Measurements from ENCODE around the gene ANKRA2. TPM values are rescaled to one million over a fixed set of nuclear protein-coding genes. Genes with fewer than 3 reads are reported as not detected.

ANKRA2 gene
- total and polyA plus RNA-seq, 2 of the 4 experiments (the other 2 are of a cell fraction), result 10.8 to 12.5 TPM

DNA sequence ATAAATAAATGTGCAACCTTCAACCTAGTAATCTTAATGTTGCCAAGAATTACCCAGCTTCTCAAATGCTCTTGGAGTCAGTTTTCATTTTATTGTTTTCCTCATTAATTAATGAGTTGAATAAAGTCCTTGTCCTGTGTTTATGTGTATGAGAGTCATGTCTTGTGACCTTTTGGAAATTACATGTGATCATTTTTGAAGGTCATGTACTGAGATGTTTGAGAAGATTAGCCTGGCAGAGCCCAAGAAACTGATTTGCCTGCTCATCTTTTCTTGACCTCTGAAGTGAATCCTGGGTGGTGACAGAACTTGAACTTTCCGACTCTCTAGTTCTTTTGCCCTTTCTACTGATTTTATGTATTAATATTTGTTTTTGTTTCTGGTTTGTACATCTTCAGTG, 15.4 kb downstream of the ANKRA2 start:
- Histone ChIP-seq H3K9me1 (ENCODE audit: insufficient read depth, low read length) (0 out of 2 replicates have a peak, but pooled peaks cover 2% of the 10 kb centered on the region), H3K4ac (ENCODE audit: low read depth, low read length) (no peak overlapping the region), H3K27me3 (ENCODE audit: control insufficient read depth, insufficient read depth, low read length) (no peaks in the 10 kb centered on the region), H2AK5ac (ENCODE audit: low read depth, low read length) (no peak overlapping the region), H3K56ac (ENCODE audit: extremely low read depth, insufficient read depth, low read length) (no peak overlapping the region), H3K14ac (replicated peaks; ENCODE audit: low read depth, low read length) (no peak overlapping the region), H4K91ac (ENCODE audit: insufficient read depth, low read depth, low read length) (no peak overlapping the region), H3K4me2 (ENCODE audit: low read depth, low read length) (no peak overlapping the region), H2AFZ (replicated peaks; ENCODE audit: low read length, poor library complexity) (no peak overlapping the region), H2BK5ac (ENCODE audit: low read depth, low read length, poor library complexity, severe bottlenecking) (no peak overlapping the region), H4K8ac (ENCODE audit: low read depth in 2 of 2, low read length in 2 of 2) (no peak overlapping the region), H2BK20ac (ENCODE audit: low read depth, low read length) (no peak overlapping the region), H3K23ac (ENCODE audit: low read depth, low read length) (no peak overlapping the region), H3K27ac (ENCODE audit: insufficient read depth, low read length) (no peak overlapping the region), H3K36me3 (ENCODE audit: control insufficient read depth, insufficient read depth, low read length) (peaks cover 13% of the 10 kb centered on the region), H4K20me1 (ENCODE audit: insufficient read depth, low read length) (no peaks in the 10 kb centered on the region), H3K4me3 (ENCODE audit: insufficient read depth, low read depth, low read length) (no peak overlapping the region), H2AK9ac (replicated peaks; ENCODE audit: low read depth, low read length, poor library complexity) (no peak overlapping the region), H2BK15ac (ENCODE audit: low read depth, low read length) (no peak overlapping the region), H4K5ac (ENCODE audit: low read depth, low read length) (no peak overlapping the region), H3K9me3 (ENCODE audit: control insufficient read depth, insufficient read depth, low read length) (no peaks in the 10 kb centered on the region), H3K79me1 (ENCODE audit: low read depth in 1 of 2, low read length in 2 of 2) (no peaks in the 10 kb centered on the region), H3K9ac (ENCODE audit: low read depth, low read length) (no peak overlapping the region), H3K4me1 (ENCODE audit: control insufficient read depth, insufficient read depth, low read length) (peaks cover 3% of the 10 kb centered on the region), H2BK120ac (ENCODE audit: low read depth, low read length) (no peak overlapping the region), H3K18ac (ENCODE audit: low read depth, low read length) (no peak overlapping the region)
- BruUV-seq (replicated peaks), result no TSS peak
- in situ Hi-C loops (cut with MboI; ENCODE audit: low sequenced_read_pairs) (no loop called here), dilution Hi-C loops (cut with HindIII; ENCODE audit: low sequenced_read_pairs, unreplicated experiment) (no loop called here), intact Hi-C loops (cut with micrococcal nuclease) (no loop called here)
- CTCF ChIA-PET, result interaction anchor here (0.6 kb wide), 1 partner anchor 11 kb away, joined by 4 read pairs; no protein-coding TSS in a partner anchor
- DNase-seq, result no peak
- POLR2A ChIA-PET (ENCODE audit: unreplicated experiment), result no interaction called here
- no peak for ATAC-seq (ENCODE audit: low read depth)
- no CpG with 5 or more reads among the region's 1 CpG for WGBS, 2 experiments (ENCODE audit: extremely low coverage in 2 of 2, insufficient read length in 1 of 2)
- TF ChIP-seq CHD1 (IDR thresholded peaks at IDR 0.05; ENCODE audit: low read depth, low read length) (no peak), MAFK (IDR thresholded peaks at IDR 0.05; ENCODE audit: low read depth, low read length) (no peak), CEBPB (IDR thresholded peaks at IDR 0.05; ENCODE audit: low read depth, low read length) (no peak), SMC3 (IDR thresholded peaks at IDR 0.05; ENCODE audit: low read depth, low read length) (no peak), POLR2A (IDR thresholded peaks at IDR 0.05; ENCODE audit: low read depth, low read length) (no peak), MAZ (IDR thresholded peaks at IDR 0.05; ENCODE audit: borderline replicate concordance, low read depth, low read length) (no peak), RFX5 (IDR thresholded peaks at IDR 0.05; ENCODE audit: low read depth, low read length) (no peak), FOS (IDR thresholded peaks at IDR 0.05; ENCODE audit: low read depth, low read length) (no peak), NFE2L2 (IDR thresholded peaks at IDR 0.05; ENCODE audit: low read depth, low read length) (no peak), RAD21 (IDR thresholded peaks at IDR 0.05; ENCODE audit: low read length) (no peak), ELK1 (IDR thresholded peaks at IDR 0.05; ENCODE audit: borderline replicate concordance, low read depth, low read length) (no peak), MXI1 (IDR thresholded peaks at IDR 0.05; ENCODE audit: borderline replicate concordance, low read depth, low read length) (no peak), BHLHE40 (IDR thresholded peaks at IDR 0.05; ENCODE audit: low read depth, low read length) (no peak), RCOR1 (IDR thresholded peaks at IDR 0.05; ENCODE audit: insufficient replicate concordance, low read length) (no peak)
- TF ChIP-seq, protein P1, sequence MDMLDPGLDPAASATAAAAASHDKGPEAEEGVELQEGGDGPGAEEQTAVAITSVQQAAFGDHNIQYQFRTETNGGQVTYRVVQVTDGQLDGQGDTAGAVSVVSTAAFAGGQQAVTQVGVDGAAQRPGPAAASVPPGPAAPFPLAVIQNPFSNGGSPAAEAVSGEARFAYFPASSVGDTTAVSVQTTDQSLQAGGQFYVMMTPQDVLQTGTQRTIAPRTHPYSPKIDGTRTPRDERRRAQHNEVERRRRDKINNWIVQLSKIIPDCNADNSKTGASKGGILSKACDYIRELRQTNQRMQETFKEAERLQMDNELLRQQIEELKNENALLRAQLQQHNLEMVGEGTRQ (IDR thresholded peaks at IDR 0.05; ENCODE audit: low read depth, low read length), result no peak
- TF ChIP-seq, protein P2, sequence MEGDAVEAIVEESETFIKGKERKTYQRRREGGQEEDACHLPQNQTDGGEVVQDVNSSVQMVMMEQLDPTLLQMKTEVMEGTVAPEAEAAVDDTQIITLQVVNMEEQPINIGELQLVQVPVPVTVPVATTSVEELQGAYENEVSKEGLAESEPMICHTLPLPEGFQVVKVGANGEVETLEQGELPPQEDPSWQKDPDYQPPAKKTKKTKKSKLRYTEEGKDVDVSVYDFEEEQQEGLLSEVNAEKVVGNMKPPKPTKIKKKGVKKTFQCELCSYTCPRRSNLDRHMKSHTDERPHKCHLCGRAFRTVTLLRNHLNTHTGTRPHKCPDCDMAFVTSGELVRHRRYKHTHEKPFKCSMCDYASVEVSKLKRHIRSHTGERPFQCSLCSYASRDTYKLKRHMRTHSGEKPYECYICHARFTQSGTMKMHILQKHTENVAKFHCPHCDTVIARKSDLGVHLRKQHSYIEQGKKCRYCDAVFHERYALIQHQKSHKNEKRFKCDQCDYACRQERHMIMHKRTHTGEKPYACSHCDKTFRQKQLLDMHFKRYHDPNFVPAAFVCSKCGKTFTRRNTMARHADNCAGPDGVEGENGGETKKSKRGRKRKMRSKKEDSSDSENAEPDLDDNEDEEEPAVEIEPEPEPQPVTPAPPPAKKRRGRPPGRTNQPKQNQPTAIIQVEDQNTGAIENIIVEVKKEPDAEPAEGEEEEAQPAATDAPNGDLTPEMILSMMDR (conservative IDR thresholded peaks at IDR 0.05; ENCODE audit: low read depth, low read length), result no peak
